ENCODE measurements around the gene INPP5B. TPM values are rescaled to one million over a fixed set of nuclear protein-coding genes. Genes with fewer than 3 reads are reported as not detected.

INPP5B gene
- polyA plus RNA-seq, 3 donors from 2014 or later = 11.1 to 28.0 (median 13.6) TPM

- Mint-ChIP-seq H3K4me3 (peak overlapping the region; percentile 6 to 67 (median 39)), H3K27ac (peak overlapping the region; percentile 43 to 73 (median 68)), H3K36me3 (no peaks in the 10 kb centered on the region), H3K4me1 (peaks cover 24 to 40% of the 10 kb centered on the region in 2 donors), H3K9me3 (no peaks in the 10 kb centered on the region), H3K27me3 (ENCODE audit: low read depth in 3 of 3) (no peaks in the 10 kb centered on the region)
- DNase-seq = no peak
Observed at GRCh38 chr1:37846647-37847339, 100.1 kb downstream of the INPP5B start.

GRCh38 chr1:37845786-37846185 lies 101.1 kb downstream of the INPP5B start:
- Mint-ChIP-seq H3K36me3 (peaks cover 0 to 4% (median 0%) of the 10 kb centered on the region in 3 donors), H3K9me3 (no peaks in the 10 kb centered on the region), H3K4me3 (no peak overlapping the region), H3K27ac (peak overlapping the region in 5 of 6 donors; percentile 7 to 64 (median 15)), H3K4me1 (peaks cover 24 to 40% of the 10 kb centered on the region in 2 donors), H3K27me3 (ENCODE audit: low read depth in 3 of 3) (no peaks in the 10 kb centered on the region)
- DNase-seq = no peak

GRCh38 chr1:37845049-37845646 lies 101.7 kb downstream of the INPP5B start:
- peaks cover 0 to 4% (median 0%) of the 10 kb centered on the region in 3 donors for H3K36me3 Mint-ChIP-seq
- peak overlapping the region in 2 of 6 donors; percentile 6 to 32 for H3K27ac Mint-ChIP-seq
- H3K27me3 Mint-ChIP-seq (ENCODE audit: low read depth in 3 of 3) = no peaks in the 10 kb centered on the region
- no peaks in the 10 kb centered on the region for H3K9me3 Mint-ChIP-seq
- no peak for DNase-seq
- no peak overlapping the region for H3K4me3 Mint-ChIP-seq
- H3K4me1 Mint-ChIP-seq = peaks cover 24 to 40% of the 10 kb centered on the region in 2 donors

GRCh38 chr1:37844536-37844935 lies 102.3 kb downstream of the INPP5B start:
- peak overlapping the region in 1 of 6 donors; percentile 10 for H3K27ac Mint-ChIP-seq

GRCh38 chr1:37841652-37842051 lies 105.2 kb downstream of the INPP5B start:
- Mint-ChIP-seq H3K9me3 (no peaks in the 10 kb centered on the region), H3K27ac (peak overlapping the region in 1 of 6 donors; percentile 19), H3K36me3 (peaks cover 5 to 18% (median 5%) of the 10 kb centered on the region in 3 donors), H3K27me3 (ENCODE audit: low read depth in 3 of 3) (no peaks in the 10 kb centered on the region), H3K4me1 (peaks cover 12 to 31% of the 10 kb centered on the region in 2 donors), H3K4me3 (no peak overlapping the region)
- no peak for DNase-seq

More at GRCh38 chr1:37844536-37844935, 102.3 kb downstream of the INPP5B start:
- Mint-ChIP-seq H3K36me3 (peaks cover 0 to 9% (median 2%) of the 10 kb centered on the region in 3 donors), H3K27me3 (ENCODE audit: low read depth in 3 of 3) (no peaks in the 10 kb centered on the region), H3K4me3 (no peak overlapping the region), H3K4me1 (peaks cover 23 to 40% of the 10 kb centered on the region in 2 donors), H3K9me3 (no peaks in the 10 kb centered on the region)
- DNase-seq = no peak

- Mint-ChIP-seq H3K4me1 (peaks cover 8 to 21% of the 10 kb centered on the region in 2 donors), H3K9me3 (no peaks in the 10 kb centered on the region), H3K27me3 (ENCODE audit: low read depth in 3 of 3) (no peaks in the 10 kb centered on the region), H3K36me3 (peaks cover 5 to 24% (median 5%) of the 10 kb centered on the region in 3 donors), H3K4me3 (no peak overlapping the region), H3K27ac (no peak overlapping the region)
- no peak for DNase-seq
Observed at GRCh38 chr1:37840711-37841110, 106.1 kb downstream of the INPP5B start.

- Mint-ChIP-seq H3K27me3 (ENCODE audit: low read depth in 3 of 3) (no peaks in the 10 kb centered on the region), H3K9me3 (no peaks in the 10 kb centered on the region), H3K4me3 (no peak overlapping the region), H3K27ac (peak overlapping the region in 1 of 6 donors; percentile 6), H3K4me1 (peaks cover 2 to 11% of the 10 kb centered on the region in 2 donors), H3K36me3 (peaks cover 8 to 31% (median 10%) of the 10 kb centered on the region in 3 donors)
- no peak for DNase-seq
Observed at GRCh38 chr1:37839676-37840075, 107.2 kb downstream of the INPP5B start.

GRCh38 chr1:37836788-37837187 lies 110.1 kb downstream of the INPP5B start:
- Mint-ChIP-seq H3K27ac (no peak overlapping the region), H3K4me3 (no peak overlapping the region), H3K4me1 (no peaks in the 10 kb centered on the region), H3K9me3 (no peaks in the 10 kb centered on the region), H3K27me3 (ENCODE audit: low read depth in 3 of 3) (peaks cover 0 to 1% (median 0%) of the 10 kb centered on the region in 3 donors), H3K36me3 (peaks cover 18 to 49% (median 20%) of the 10 kb centered on the region in 3 donors)
- DNase-seq = no peak

- Mint-ChIP-seq H3K27ac (no peak overlapping the region), H3K27me3 (ENCODE audit: low read depth in 3 of 3) (peaks cover 0 to 1% (median 0%) of the 10 kb centered on the region in 3 donors), H3K9me3 (no peaks in the 10 kb centered on the region), H3K36me3 (peaks cover 13 to 51% (median 27%) of the 10 kb centered on the region in 3 donors), H3K4me1 (no peaks in the 10 kb centered on the region), H3K4me3 (no peak overlapping the region)
- no peak for DNase-seq
Observed at GRCh38 chr1:37831809-37832208, 115.0 kb downstream of the INPP5B start.

GRCh38 chr1:37831109-37831508 lies 115.7 kb downstream of the INPP5B start:
- Mint-ChIP-seq H3K27me3 (ENCODE audit: low read depth in 3 of 3) (peaks cover 0 to 1% (median 0%) of the 10 kb centered on the region in 3 donors), H3K36me3 (peaks cover 13 to 47% (median 27%) of the 10 kb centered on the region in 3 donors), H3K9me3 (no peaks in the 10 kb centered on the region), H3K4me3 (no peak overlapping the region), H3K27ac (no peak overlapping the region), H3K4me1 (no peaks in the 10 kb centered on the region)
- no peak for DNase-seq

- Mint-ChIP-seq H3K4me1 (peaks cover 2 to 3% of the 10 kb centered on the region in 2 donors), H3K4me3 (no peak overlapping the region), H3K9me3 (no peaks in the 10 kb centered on the region), H3K36me3 (peaks cover 4 to 39% (median 16%) of the 10 kb centered on the region in 3 donors), H3K27ac (peak overlapping the region in 1 of 6 donors; percentile 34), H3K27me3 (ENCODE audit: low read depth in 3 of 3) (peaks cover 0 to 1% (median 0%) of the 10 kb centered on the region in 3 donors)
- no peak for DNase-seq
Observed at GRCh38 chr1:37828410-37829074, 118.3 kb downstream of the INPP5B start.

- H3K27me3 Mint-ChIP-seq (ENCODE audit: low read depth in 3 of 3) = no peaks in the 10 kb centered on the region
- no peak overlapping the region for H3K4me3 Mint-ChIP-seq
- peaks cover 5 to 35% (median 10%) of the 10 kb centered on the region in 3 donors for H3K36me3 Mint-ChIP-seq
- H3K4me1 Mint-ChIP-seq = peaks cover 15 to 22% of the 10 kb centered on the region in 2 donors
- peak overlapping the region in 4 of 6 donors; percentile 6 to 65 (median 48) for H3K27ac Mint-ChIP-seq
- H3K9me3 Mint-ChIP-seq = no peaks in the 10 kb centered on the region
- DNase-seq = no peak
Observed at GRCh38 chr1:37825506-37825905, 121.3 kb downstream of the INPP5B start.

GRCh38 chr1:37824001-37824400 lies 122.9 kb downstream of the INPP5B start:
- Mint-ChIP-seq H3K36me3 (peaks cover 5 to 33% (median 10%) of the 10 kb centered on the region in 3 donors), H3K9me3 (no peaks in the 10 kb centered on the region), H3K4me1 (peaks cover 15 to 22% of the 10 kb centered on the region in 2 donors), H3K27me3 (ENCODE audit: low read depth in 3 of 3) (no peaks in the 10 kb centered on the region), H3K27ac (peak overlapping the region in 4 of 6 donors; percentile 2 to 71 (median 42)), H3K4me3 (no peak overlapping the region)
- no peak for DNase-seq
